SU-DHL-6 (cell line): ENCODE results near the gene UPB1.

Experiments used
- EZH2phosphoT487 ChIP-seq: fragments of 200-600 bp; sonication (generic), shearing (Covaris generic); conservative IDR thresholded peaks from 2 replicates; pipeline ENCODE4 v1.6.1; 2018; ENCODE audit warnings: mild to moderate bottlenecking, antibody characterized with exemption, low read length, moderate library complexity, mixed read lengths
- TF ChIP-seq, protein P1 (sequence below): fragments of 200-600 bp; sonication (generic); IDR thresholded peaks from one replicate; pipeline ENCODE4 v1.5.1; 2017; ENCODE audit warnings: antibody characterized with exemption, mild to moderate bottlenecking, low read length, moderate library complexity; ENCODE audit not compliant: insufficient read depth, poor library complexity, severe bottlenecking

DNA sequence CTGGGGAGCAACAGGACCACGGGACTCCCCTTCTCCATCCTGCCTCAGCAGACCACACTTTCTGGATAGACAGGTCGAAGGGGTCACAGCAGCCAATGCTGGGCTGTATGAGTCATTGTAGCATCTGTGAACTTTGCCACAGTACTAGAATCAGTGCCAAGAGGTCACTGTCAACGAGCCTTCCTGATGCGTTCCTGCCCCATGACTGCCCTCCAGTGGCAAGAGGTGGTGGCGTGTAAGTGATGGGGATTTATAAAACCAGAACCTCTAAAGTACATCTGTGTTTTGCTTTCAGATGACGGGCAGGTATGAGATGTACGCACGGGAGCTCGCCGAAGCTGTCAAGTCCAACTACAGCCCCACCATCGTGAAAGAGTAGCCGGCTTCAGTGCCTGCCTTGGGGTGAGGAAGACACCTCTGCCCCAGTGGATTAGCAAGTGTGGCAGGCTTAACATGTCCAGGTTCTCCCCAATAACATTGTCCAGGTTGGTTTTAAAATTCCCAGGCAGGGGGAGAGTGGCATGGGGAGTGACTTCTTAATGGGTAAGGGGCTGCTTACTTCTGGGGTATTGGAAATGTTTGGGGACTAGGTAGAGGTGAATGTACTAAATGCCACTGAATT lies 30.4 kb downstream of the UPB1 start:
- TF ChIP-seq, protein P1, sequence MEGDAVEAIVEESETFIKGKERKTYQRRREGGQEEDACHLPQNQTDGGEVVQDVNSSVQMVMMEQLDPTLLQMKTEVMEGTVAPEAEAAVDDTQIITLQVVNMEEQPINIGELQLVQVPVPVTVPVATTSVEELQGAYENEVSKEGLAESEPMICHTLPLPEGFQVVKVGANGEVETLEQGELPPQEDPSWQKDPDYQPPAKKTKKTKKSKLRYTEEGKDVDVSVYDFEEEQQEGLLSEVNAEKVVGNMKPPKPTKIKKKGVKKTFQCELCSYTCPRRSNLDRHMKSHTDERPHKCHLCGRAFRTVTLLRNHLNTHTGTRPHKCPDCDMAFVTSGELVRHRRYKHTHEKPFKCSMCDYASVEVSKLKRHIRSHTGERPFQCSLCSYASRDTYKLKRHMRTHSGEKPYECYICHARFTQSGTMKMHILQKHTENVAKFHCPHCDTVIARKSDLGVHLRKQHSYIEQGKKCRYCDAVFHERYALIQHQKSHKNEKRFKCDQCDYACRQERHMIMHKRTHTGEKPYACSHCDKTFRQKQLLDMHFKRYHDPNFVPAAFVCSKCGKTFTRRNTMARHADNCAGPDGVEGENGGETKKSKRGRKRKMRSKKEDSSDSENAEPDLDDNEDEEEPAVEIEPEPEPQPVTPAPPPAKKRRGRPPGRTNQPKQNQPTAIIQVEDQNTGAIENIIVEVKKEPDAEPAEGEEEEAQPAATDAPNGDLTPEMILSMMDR, result peak; percentile 86
- TF ChIP-seq EZH2phosphoT487, result no peak
